H1 (cell line): ENCODE results near the gene FOLR1. TPM values are rescaled to one million over a fixed set of nuclear protein-coding genes. Genes with fewer than 3 reads are reported as not detected.

Experiments
- CTCF ChIA-PET: fragments of 300-600 bp; sonication (Branson Sonifier 250); formaldehyde crosslinking; loops from one replicate; lab custom pipeline; 2021; ENCODE audit not compliant: partially characterized antibody; lab: Charles Lee
- POLR2A ChIA-PET: fragments of 300-600 bp; sonication (Branson Sonifier 250); formaldehyde crosslinking; loops from one replicate; lab custom pipeline; 2021; ENCODE audit warnings: inconsistent platforms; ENCODE audit not compliant: partially characterized antibody; lab: Charles Lee
- DNase-seq, 2 experiments: peaks; one replicate each; pipeline versions ENCODE4 v3.0.0 to v3.0.0-alpha.2; 2010 to 2022; ENCODE audit warnings: low spot score in 2 of 2, low read depth in 1 of 2, mixed read lengths in 1 of 2
- FAIRE-seq: peaks from 2 replicates; lab custom pipeline; 2011; peaks lifted over from hg19 to GRCh38; lab: Jason Lieb, UNC
- H2AFZ ChIP-seq: 2 replicates; pipeline ENCODE4 v1.8.1; 2012; ENCODE audit warnings: low read length, inconsistent platforms
- H2AK5ac ChIP-seq: 2 replicates; pipeline ENCODE4 v1.6.1; 2013; ENCODE audit warnings: low read depth, low read length
- H2BK120ac ChIP-seq: replicated peaks from 2 replicates; pipeline ENCODE3; 2013; ENCODE audit warnings: low read depth, low read length, inconsistent platforms
- H2BK12ac ChIP-seq: 2 replicates; pipeline ENCODE4 v1.6.1; 2013; ENCODE audit warnings: low read depth, low read length
- H2BK15ac ChIP-seq: 2 replicates; pipeline ENCODE4 v1.6.1; 2013; ENCODE audit warnings: low read length
- H2BK20ac ChIP-seq: 2 replicates; pipeline ENCODE4 v1.6.1; 2013; ENCODE audit warnings: low read length
- H2BK5ac ChIP-seq: 2 replicates; pipeline ENCODE4 v1.6.1; 2013; ENCODE audit warnings: low read depth, low read length
- H3K14ac ChIP-seq: 2 replicates; pipeline ENCODE4 v1.6.1; 2013; ENCODE audit warnings: inconsistent platforms; ENCODE audit not compliant: insufficient read length
- H3K18ac ChIP-seq: 2 replicates; pipeline ENCODE4 v1.6.1; 2013; ENCODE audit warnings: low read length; ENCODE audit errors: extremely low read depth
- H3K23ac ChIP-seq: 2 replicates; pipeline ENCODE4 v1.6.1; 2013; ENCODE audit warnings: inconsistent platforms; ENCODE audit not compliant: insufficient read length
- H3K23me2 ChIP-seq: 2 replicates; pipeline ENCODE4 v1.6.1; 2013; ENCODE audit warnings: low read depth, low read length
- H3K27ac ChIP-seq: 2 replicates; pipeline ENCODE4 v1.6.1; 2011; ENCODE audit warnings: low read depth, low read length, inconsistent platforms
- H3K27me3 ChIP-seq, 4 experiments: replicated peaks in 1 of 4; 1 replicate in 1 of 4; 2 replicates in 3 of 4; pipeline versions ENCODE4 v1.6.1 to v1.8.1; 2011 to 2013; ENCODE audit warnings: low read length in 3 of 4, mild to moderate bottlenecking in 3 of 4, inconsistent platforms in 2 of 4, mixed read lengths in 2 of 4, moderate library complexity in 1 of 4; ENCODE audit not compliant: control insufficient read depth in 3 of 4, insufficient read depth in 3 of 4; ENCODE audit errors: extremely low read depth in 1 of 4
- H3K36me3 ChIP-seq, 4 experiments: 2 replicates each; pipeline versions ENCODE4 v1.6.1 to v1.8.1; 2011 to 2013; ENCODE audit warnings: mild to moderate bottlenecking in 4 of 4, low read length in 3 of 4, moderate library complexity in 2 of 4, control low read depth in 1 of 4, inconsistent platforms in 1 of 4; ENCODE audit not compliant: insufficient read depth in 4 of 4, control insufficient read depth in 2 of 4
- H3K4ac ChIP-seq: replicated peaks from 2 replicates; pipeline ENCODE3; 2013; ENCODE audit warnings: low read length, low read depth, mixed read lengths, inconsistent platforms; ENCODE audit not compliant: insufficient read length
- H3K4me1 ChIP-seq, 4 experiments: replicated peaks in 1 of 4; 1 replicate in 1 of 4; 2 replicates in 3 of 4; pipeline versions ENCODE4 v1.6.1 to v1.8.1; 2011 to 2013; ENCODE audit warnings: low read length in 3 of 4, inconsistent platforms in 2 of 4, mixed read lengths in 1 of 4; ENCODE audit not compliant: insufficient read depth in 4 of 4, control insufficient read depth in 3 of 4
- H3K4me2 ChIP-seq, 2 experiments: 2 replicates each; pipeline versions ENCODE4 v1.6.1 to v1.8.1; 2011 to 2013; ENCODE audit warnings: low read depth in 2 of 2, low read length in 2 of 2, control low read depth in 1 of 2, inconsistent platforms in 1 of 2, mild to moderate bottlenecking in 1 of 2; ENCODE audit not compliant: insufficient read depth in 1 of 2
- H3K4me3 ChIP-seq, 4 experiments: fragments of 200-600, 300-600 bp in 1 of 4; sonication (generic), shearing (Covaris generic), sonication (Bioruptor Twin) in 1 of 4; 2 replicates each; pipeline versions ENCODE4 v1.5.1 to v1.8.1; 2011 to 2016; ENCODE audit warnings: low read length in 4 of 4, low read depth in 3 of 4, control low read depth in 2 of 4, inconsistent platforms in 2 of 4, mild to moderate bottlenecking in 2 of 4, mixed read lengths in 1 of 4, moderate library complexity in 1 of 4; ENCODE audit not compliant: insufficient read depth in 2 of 4; ENCODE audit errors: extremely low read depth in 1 of 4
- H3K56ac ChIP-seq: replicated peaks from 2 replicates; pipeline ENCODE3; 2013; ENCODE audit warnings: low read depth, mild to moderate bottlenecking, mixed read lengths, low read length, inconsistent platforms; ENCODE audit not compliant: insufficient read length
- H3K79me1 ChIP-seq: 2 replicates; pipeline ENCODE4 v1.6.1; 2013; ENCODE audit warnings: low read depth, low read length, control low read depth
- H3K79me2 ChIP-seq, 2 experiments: 2 replicates each; pipeline versions ENCODE4 v1.6.1 to v1.8.1; 2012 to 2013; ENCODE audit warnings: low read length in 2 of 2, mild to moderate bottlenecking in 2 of 2, inconsistent platforms in 1 of 2; ENCODE audit not compliant: insufficient read depth in 2 of 2, control insufficient read depth in 1 of 2
- H3K9ac ChIP-seq, 4 experiments: replicated peaks in 1 of 4; 1 replicate in 1 of 4; 2 replicates in 3 of 4; pipeline versions ENCODE4 v1.6.1 to v1.8.1; 2011 to 2013; ENCODE audit warnings: low read depth in 3 of 4, low read length in 3 of 4, control low read depth in 2 of 4, mild to moderate bottlenecking in 2 of 4, moderate library complexity in 2 of 4, inconsistent platforms in 1 of 4; ENCODE audit errors: extremely low read depth in 1 of 4
- H3K9me3 ChIP-seq, 2 experiments: 2 replicates each; pipeline versions ENCODE4 v1.6.1 to v1.8.1; 2012 to 2013; ENCODE audit warnings: mild to moderate bottlenecking in 2 of 2, moderate library complexity in 2 of 2, control low read depth in 1 of 2, inconsistent platforms in 1 of 2, low read depth in 1 of 2, low read length in 1 of 2, mixed read lengths in 1 of 2; ENCODE audit not compliant: insufficient read depth in 2 of 2
- H4K20me1 ChIP-seq, 2 experiments: replicated peaks in 1 of 2; 2 replicates each; pipeline versions ENCODE3 to v1.8.1; 2011 to 2013; ENCODE audit warnings: inconsistent platforms in 2 of 2, low read length in 2 of 2, mild to moderate bottlenecking in 1 of 2; ENCODE audit not compliant: insufficient read depth in 2 of 2, control insufficient read depth in 1 of 2
- H4K5ac ChIP-seq: 2 replicates; pipeline ENCODE4 v1.6.1; 2013; ENCODE audit warnings: low read length, low read depth, mixed read lengths, inconsistent platforms; ENCODE audit not compliant: insufficient read length
- H4K8ac ChIP-seq: 2 replicates; pipeline ENCODE4 v1.8.0; 2013; ENCODE audit warnings: mild to moderate bottlenecking, moderate library complexity, low read length, inconsistent platforms; ENCODE audit not compliant: insufficient read depth; ENCODE audit errors: extremely low read depth
- H4K91ac ChIP-seq: replicated peaks from 2 replicates; pipeline ENCODE3; 2013; ENCODE audit warnings: low read length, mixed read lengths, inconsistent platforms; ENCODE audit not compliant: insufficient read length
- CBX5 ChIP-seq: fragments of 300-800, 300-1000 bp; sonication (generic); IDR thresholded peaks from 2 replicates; pipeline ENCODE4 v1.7.1; 2016; ENCODE audit warnings: antibody characterized with exemption, low read length, low read depth
- JUND ChIP-seq: IDR thresholded peaks from 2 replicates; pipeline ENCODE4 v1.6.1; 2011; ENCODE audit warnings: mild to moderate bottlenecking, improper control_type of control experiment, low read length
- KDM1A ChIP-seq: fragments of 200-600, 300-600 bp; sonication (generic); IDR thresholded peaks from 2 replicates; pipeline ENCODE4 v1.7.1; 2016; ENCODE audit warnings: mild to moderate bottlenecking, low read length, borderline replicate concordance
- POU5F1 ChIP-seq: IDR thresholded peaks from 2 replicates; pipeline ENCODE4 v1.6.1; 2011; ENCODE audit warnings: low read depth, mild to moderate bottlenecking, low read length, moderate library complexity
- SIX5 ChIP-seq: IDR thresholded peaks from 2 replicates; pipeline ENCODE4 v1.6.1; 2011; ENCODE audit warnings: mild to moderate bottlenecking, low read depth, low read length
- WGBS, 2 experiments: shearing (Covaris generic) in 1 of 2; methylation state at CpG; one replicate each; pipeline versions ENCODE4 v1.1.6 to v1.1.7; 2013 to 2015; ENCODE audit warnings: low lambda C conversion rate in 2 of 2, mixed read lengths in 2 of 2, inconsistent platforms in 1 of 2, low coverage in 1 of 2, missing lambda C conversion rate in 1 of 2; ENCODE audit not compliant: insufficient replicate concordance in 2 of 2, insufficient coverage in 1 of 2, insufficient read length in 1 of 2; ENCODE audit errors: extremely low coverage in 1 of 2, missing lambda C conversion rate in 1 of 2; 5-methylcytosine and 5-hydroxymethylcytosine counted together
- polyA plus RNA-seq, 7 experiments: library from polyadenylated mRNA; depleted of rRNA in 3 of 7; stranded (reverse) in 5 of 7; unstranded in 2 of 7; fragments of >200 nt in 5 of 7; fragments of 200-250 nt in 2 of 7; gene quantifications; 1 replicate in 5 of 7; 2 replicates in 1 of 7; 4 replicates in 1 of 7; pipeline versions ENCODE4 v1.2.1 to v1.2.3, GENCODE V29; 2011 to 2013; ENCODE audit warnings: missing spikeins in 2 of 7, mixed read lengths in 2 of 7
- total RNA-seq: library from RNA; stranded (reverse); fragmentation: NEBNext Ultra II Directional; extraction: Animal tissue kit (Norgen Biotek cat#: 25700); gene quantifications from 2 replicates; pipeline ENCODE4 v1.2.1, GENCODE V29; 2021

The FOLR1 gene
- total and polyA plus RNA-seq, 2 of the 8 experiments (the other 6 are each of a cell fraction or from before 2014, with no cell fraction given): 1.3 TPM; not detected in 1

DNA sequence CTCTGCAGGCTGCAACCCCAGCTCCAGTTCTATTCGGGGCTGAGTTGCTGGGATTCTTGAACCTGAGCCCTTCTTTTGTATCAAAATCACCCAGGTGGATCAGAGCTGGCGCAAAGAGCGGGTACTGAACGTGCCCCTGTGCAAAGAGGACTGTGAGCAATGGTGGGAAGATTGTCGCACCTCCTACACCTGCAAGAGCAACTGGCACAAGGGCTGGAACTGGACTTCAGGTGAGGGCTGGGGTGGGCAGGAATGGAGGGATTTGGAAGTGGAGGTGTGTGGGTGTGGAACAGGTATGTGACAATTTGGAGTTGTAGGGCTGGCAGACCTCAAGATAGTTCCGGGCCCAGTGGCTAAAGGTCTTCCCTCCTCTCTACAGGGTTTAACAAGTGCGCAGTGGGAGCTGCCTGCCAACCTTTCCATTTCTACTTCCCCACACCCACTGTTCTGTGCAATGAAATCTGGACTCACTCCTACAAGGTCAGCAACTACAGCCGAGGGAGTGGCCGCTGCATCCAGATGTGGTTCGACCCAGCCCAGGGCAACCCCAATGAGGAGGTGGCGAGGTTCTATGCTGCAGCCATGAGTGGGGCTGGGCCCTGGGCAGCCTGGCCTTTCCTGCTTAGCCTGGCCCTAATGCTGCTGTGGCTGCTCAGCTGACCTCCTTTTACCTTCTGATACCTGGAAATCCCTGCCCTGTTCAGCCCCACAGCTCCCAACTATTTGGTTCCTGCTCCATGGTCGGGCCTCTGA, 3.8 kb downstream of the FOLR1 start:
- H3K56ac ChIP-seq: no peak overlapping the region
- no peak overlapping the region for H3K18ac ChIP-seq
- no peak overlapping the region for H4K5ac ChIP-seq
- no peak for FAIRE-seq
- H3K4me3 ChIP-seq: no peak overlapping the region
- H3K79me1 ChIP-seq: no peaks in the 10 kb centered on the region
- H4K20me1 ChIP-seq: no peaks in the 10 kb centered on the region
- H2BK20ac ChIP-seq: no peak overlapping the region
- H3K36me3 ChIP-seq: no peaks in the 10 kb centered on the region
- no peak overlapping the region for H2AK5ac ChIP-seq
- TF ChIP-seq KDM1A: no peak
- TF ChIP-seq SIX5: no peak
- TF ChIP-seq CBX5: no peak
- TF ChIP-seq POU5F1: no peak
- no peak for TF ChIP-seq JUND
- ChIA-PET CTCF (interaction anchor here (1.2 to 8.3 kb wide), 2 partner anchors 12 to 52 kb away, joined by 3 to 61 read pairs; no protein-coding TSS in a partner anchor), POLR2A (no interaction called here)
- H3K79me2 ChIP-seq: no peaks in the 10 kb centered on the region
- no peaks in the 10 kb centered on the region for H3K23me2 ChIP-seq
- no peak overlapping the region for H4K8ac ChIP-seq
- no peak overlapping the region for H2BK15ac ChIP-seq
- H2BK12ac ChIP-seq: no peak overlapping the region
- H3K4me2 ChIP-seq: no peak overlapping the region
- no peak overlapping the region for H2AFZ ChIP-seq
- WGBS, 2 experiments: 88% methylated on average over 12 of the region's 12 CpGs; no CpG with 5 or more reads in 1 of the 2 experiments
- H3K23ac ChIP-seq: no peak overlapping the region
- DNase-seq: no peak
- no peak overlapping the region for H3K4ac ChIP-seq
- no peaks in the 10 kb centered on the region for H3K9me3 ChIP-seq
- peaks cover 0 to 3% (median 0%) of the 10 kb centered on the region in 4 experiments; a peak in 1 of 7 replicates for H3K4me1 ChIP-seq
- H2BK5ac ChIP-seq: no peak overlapping the region
- no peak overlapping the region for H4K91ac ChIP-seq
- H3K27me3 ChIP-seq: no peaks in the 10 kb centered on the region
- no peak overlapping the region for H3K9ac ChIP-seq
- no peak overlapping the region for H2BK120ac ChIP-seq
- H3K14ac ChIP-seq: no peak overlapping the region
- no peak overlapping the region for H3K27ac ChIP-seq
